Transverse colon (tissue), 4 donors: Measurements from ENCODE around the gene MRPL54. TPM values are rescaled to one million over a fixed set of nuclear protein-coding genes. Genes with fewer than 3 reads are reported as not detected.

Experiments
- DNase-seq: peaks from one replicate; pipeline ENCODE4 v3.0.0-alpha.2; 2019
- H3K27ac ChIP-seq, 4 donors: fragments of 200-600 bp; sonication (generic); 2 replicates each; pipeline ENCODE4 v1.5.1; 2016 to 2018; ENCODE audit warnings: inconsistent platforms in 4 of 4
- H3K27me3 ChIP-seq: fragments of 200-600 bp; sonication (generic); 2 replicates; pipeline ENCODE4 v1.5.1; 2017; ENCODE audit warnings: inconsistent platforms
- H3K36me3 ChIP-seq, 4 donors: fragments of 200-600 bp; sonication (generic); 2 replicates each; pipeline ENCODE4 v1.5.1; 2017 to 2019; ENCODE audit warnings: inconsistent platforms in 4 of 4
- H3K4me1 ChIP-seq, 4 donors: fragments of 200-600 bp; sonication (generic); 2 replicates each; pipeline ENCODE4 v1.5.1; 2017 to 2020; ENCODE audit warnings: inconsistent platforms in 4 of 4
- H3K4me3 ChIP-seq, 4 donors: fragments of 200-600 bp; sonication (generic); 1 replicate in 1 of 4; 2 replicates in 3 of 4; pipeline versions ENCODE4 v1.5.1 to v1.6.1; 2017 to 2019; ENCODE audit warnings: inconsistent platforms in 4 of 4
- H3K9me3 ChIP-seq, 2 donors: fragments of 200-600 bp; sonication (generic); 2 replicates each; pipeline ENCODE4 v1.5.1; 2017 to 2019; ENCODE audit warnings: inconsistent platforms in 2 of 2
- EP300 ChIP-seq: sonication (generic); formaldehyde crosslinking; IDR thresholded peaks from one replicate; pipeline ENCODE4 v1.6.1; 2017; ENCODE audit warnings: antibody characterized with exemption, low read depth
- POLR2A ChIP-seq: fragments of 450-650 bp; IDR thresholded peaks from one replicate; pipeline ENCODE4 v1.6.1; 2016; ENCODE audit warnings: antibody characterized with exemption, mild to moderate bottlenecking, moderate library complexity
- POLR2AphosphoS5 ChIP-seq, 3 donors: sonication (generic); formaldehyde crosslinking; IDR thresholded peaks; one replicate each; pipeline ENCODE4 v1.6.1; 2016; ENCODE audit warnings: antibody characterized with exemption in 3 of 3
- WGBS, 2 donors: methylation state at CpG; one replicate each; pipeline ENCODE4 v1.1.5; 2018; ENCODE audit warnings: low coverage in 1 of 2; 5-methylcytosine and 5-hydroxymethylcytosine counted together
- in situ Hi-C, 4 donors: fragments of 200-750 bp; cut with MboI; loops; one replicate each; pipeline versions ENCODE4 v1.15.0 to v1.15.1; 2017; ENCODE audit warnings: low sequenced_read_pairs in 3 of 4, low pct_ligation_motif_present in 1 of 4, low pct_unique_long_range_greater_than_20kb in 1 of 4
- intact Hi-C: fragments of 100-400 bp; cut with DNase I; formaldehyde crosslinking; loops from one replicate; pipeline ENCODE4 v1.15.1; 2023; ENCODE audit warnings: low total_unique reads
- total RNA-seq, 4 donors: library from RNA; depleted of rRNA; stranded (reverse); fragments of >200 nt; gene quantifications; one replicate each; pipeline ENCODE4 v1.1.0, GENCODE V29; 2016
- TF ChIP-seq, protein P1 (sequence below), 5 experiments: fragments of 200-600 bp in 3 of 5; fragments of 450-650 bp in 2 of 5; sonication (generic) in 3 of 5; IDR thresholded peaks; 1 replicate in 2 of 5; 2 replicates in 3 of 5; pipeline ENCODE4 v1.5.1; 2016 to 2017; ENCODE audit warnings: antibody characterized with exemption in 5 of 5, inconsistent platforms in 3 of 5, mild to moderate bottlenecking in 2 of 5, moderate library complexity in 1 of 5

MRPL54 gene
- total RNA-seq, 4 donors from 2014 or later = 38.0 to 72.2 (median 52.1) TPM

DNA sequence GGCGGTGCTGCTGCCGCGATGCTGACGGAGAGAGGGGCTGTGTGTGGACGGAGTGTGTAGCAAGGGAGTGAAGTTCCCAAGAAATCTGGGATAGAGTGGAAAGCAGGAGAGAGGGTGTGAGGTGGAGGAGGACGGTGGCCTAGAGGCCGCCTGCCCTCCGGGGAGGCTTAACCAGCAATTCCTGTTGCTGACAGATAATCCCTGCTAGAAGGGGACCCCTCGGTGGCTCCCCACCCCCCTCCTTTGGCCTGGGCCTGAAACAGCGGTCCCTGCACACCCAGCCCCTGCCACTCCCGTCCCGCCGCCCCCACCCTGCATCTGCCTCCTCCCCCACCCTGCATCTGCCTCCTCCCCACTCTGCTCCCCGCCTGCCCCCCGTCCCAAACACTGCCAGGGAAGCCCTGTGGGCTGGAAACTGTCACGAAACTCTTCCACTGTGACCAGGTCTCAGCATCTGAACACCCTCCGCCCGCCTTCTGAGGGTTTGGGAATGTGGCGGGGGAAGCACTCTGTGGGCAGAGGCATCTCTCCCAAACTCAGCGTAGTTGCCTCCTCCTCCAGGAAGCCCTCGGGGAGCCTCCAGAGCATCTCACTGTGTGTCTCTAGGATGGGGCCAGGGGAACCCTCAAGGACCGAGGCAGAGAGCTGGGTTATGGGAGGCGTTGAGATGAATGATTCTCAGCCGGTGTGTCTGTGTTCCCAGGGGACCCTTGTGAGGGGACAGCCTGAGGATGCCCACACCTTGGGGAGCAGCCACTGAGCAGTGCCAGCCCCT lies 40.8 kb downstream of the MRPL54 start:
- H3K27me3 ChIP-seq = peaks cover 44% of the 10 kb centered on the region
- in situ Hi-C loops = no loop called here
- intact Hi-C loops = no loop called here
- no peak for DNase-seq
- TF ChIP-seq EP300 (no peak), POLR2A (no peak), POLR2AphosphoS5 (IDR thresholded peaks at IDR 0.05) (no peak)
- TF ChIP-seq, protein P1, sequence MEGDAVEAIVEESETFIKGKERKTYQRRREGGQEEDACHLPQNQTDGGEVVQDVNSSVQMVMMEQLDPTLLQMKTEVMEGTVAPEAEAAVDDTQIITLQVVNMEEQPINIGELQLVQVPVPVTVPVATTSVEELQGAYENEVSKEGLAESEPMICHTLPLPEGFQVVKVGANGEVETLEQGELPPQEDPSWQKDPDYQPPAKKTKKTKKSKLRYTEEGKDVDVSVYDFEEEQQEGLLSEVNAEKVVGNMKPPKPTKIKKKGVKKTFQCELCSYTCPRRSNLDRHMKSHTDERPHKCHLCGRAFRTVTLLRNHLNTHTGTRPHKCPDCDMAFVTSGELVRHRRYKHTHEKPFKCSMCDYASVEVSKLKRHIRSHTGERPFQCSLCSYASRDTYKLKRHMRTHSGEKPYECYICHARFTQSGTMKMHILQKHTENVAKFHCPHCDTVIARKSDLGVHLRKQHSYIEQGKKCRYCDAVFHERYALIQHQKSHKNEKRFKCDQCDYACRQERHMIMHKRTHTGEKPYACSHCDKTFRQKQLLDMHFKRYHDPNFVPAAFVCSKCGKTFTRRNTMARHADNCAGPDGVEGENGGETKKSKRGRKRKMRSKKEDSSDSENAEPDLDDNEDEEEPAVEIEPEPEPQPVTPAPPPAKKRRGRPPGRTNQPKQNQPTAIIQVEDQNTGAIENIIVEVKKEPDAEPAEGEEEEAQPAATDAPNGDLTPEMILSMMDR (IDR thresholded peaks at IDR 0.05) = no peak
- no peaks in the 10 kb centered on the region for H3K36me3 ChIP-seq
- 80 to 92% methylated on average over 5 to 22 of the region's 24 CpGs for WGBS, 2 donors
- H3K4me1 ChIP-seq = peaks cover 5 to 12% (median 8%) of the 10 kb centered on the region in 4 donors
- no peaks in the 10 kb centered on the region for H3K9me3 ChIP-seq
- H3K27ac ChIP-seq = no peak overlapping the region
- H3K4me3 ChIP-seq = no peak overlapping the region

DNA sequence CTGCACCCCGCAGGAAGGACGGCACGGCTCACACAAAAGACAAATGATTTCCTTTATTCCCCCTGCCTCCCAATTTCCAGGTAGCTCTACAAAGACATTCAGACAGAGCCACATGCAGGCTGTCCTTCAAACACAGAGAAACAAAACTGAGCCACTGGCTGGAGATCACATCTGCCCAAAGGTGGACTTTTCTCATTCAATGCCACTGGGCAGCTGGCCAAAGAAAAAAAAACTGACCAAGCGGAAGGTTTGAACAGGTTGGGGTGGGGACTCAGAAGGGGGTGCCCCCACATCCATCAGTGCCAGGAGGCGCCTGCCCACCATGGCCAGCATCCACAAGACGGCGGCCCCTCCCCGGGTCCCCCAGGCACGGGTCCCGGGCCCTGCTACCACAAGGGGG lies 41.5 kb downstream of the MRPL54 start:
- in situ Hi-C loops (no loop called here), intact Hi-C loops (no loop called here)
- Histone ChIP-seq H3K4me1 (peaks cover 5 to 12% (median 8%) of the 10 kb centered on the region in 4 donors), H3K36me3 (no peaks in the 10 kb centered on the region), H3K9me3 (no peaks in the 10 kb centered on the region), H3K27ac (no peak overlapping the region), H3K27me3 (peaks cover 37% of the 10 kb centered on the region), H3K4me3 (no peak overlapping the region)
- WGBS, 2 donors = 78% methylated on average over 10 of the region's 10 CpGs; no CpG with 5 or more reads in 1 of the 2 donors
- DNase-seq = no peak
- TF ChIP-seq POLR2AphosphoS5 (IDR thresholded peaks at IDR 0.05) = no peak
- TF ChIP-seq, protein P1 (IDR thresholded peaks at IDR 0.05) = no peak
- TF ChIP-seq POLR2A = no peak
- TF ChIP-seq EP300 = no peak

DNA sequence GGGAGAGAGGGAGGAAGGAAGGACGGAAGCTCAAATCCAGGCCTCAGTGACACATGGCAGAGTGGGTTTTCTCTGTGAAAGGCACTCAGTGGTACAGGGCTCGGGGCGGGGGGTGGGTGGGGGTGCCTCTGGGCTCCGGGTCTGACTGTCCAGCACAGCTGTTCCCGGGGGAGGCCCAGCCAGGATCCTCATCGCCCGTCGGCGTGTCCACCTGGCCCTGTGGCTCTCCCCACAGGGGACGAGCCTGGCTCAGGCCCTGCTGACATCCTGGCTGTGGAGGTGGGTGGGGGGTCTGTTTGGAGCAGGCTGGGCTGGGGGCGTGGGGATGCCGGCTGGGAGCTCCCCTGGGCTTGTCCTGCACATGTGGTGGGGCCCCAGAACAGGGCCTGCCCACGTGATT lies 41.9 kb downstream of the MRPL54 start:
- DNase-seq = no peak
- TF ChIP-seq EP300 (no peak), POLR2A (no peak), POLR2AphosphoS5 (IDR thresholded peaks at IDR 0.05) (no peak)
- TF ChIP-seq, protein P1 (IDR thresholded peaks at IDR 0.05) = no peak
- Histone ChIP-seq H3K9me3 (no peaks in the 10 kb centered on the region), H3K4me3 (no peak overlapping the region), H3K4me1 (peaks cover 5 to 12% (median 8%) of the 10 kb centered on the region in 4 donors), H3K36me3 (no peaks in the 10 kb centered on the region), H3K27me3 (peaks cover 32% of the 10 kb centered on the region), H3K27ac (no peak overlapping the region)
- WGBS, 2 donors = 62% methylated on average over 3 of the region's 13 CpGs; no CpG with 5 or more reads in 1 of the 2 donors
- in situ Hi-C loops (no loop called here), intact Hi-C loops (no loop called here)

DNA sequence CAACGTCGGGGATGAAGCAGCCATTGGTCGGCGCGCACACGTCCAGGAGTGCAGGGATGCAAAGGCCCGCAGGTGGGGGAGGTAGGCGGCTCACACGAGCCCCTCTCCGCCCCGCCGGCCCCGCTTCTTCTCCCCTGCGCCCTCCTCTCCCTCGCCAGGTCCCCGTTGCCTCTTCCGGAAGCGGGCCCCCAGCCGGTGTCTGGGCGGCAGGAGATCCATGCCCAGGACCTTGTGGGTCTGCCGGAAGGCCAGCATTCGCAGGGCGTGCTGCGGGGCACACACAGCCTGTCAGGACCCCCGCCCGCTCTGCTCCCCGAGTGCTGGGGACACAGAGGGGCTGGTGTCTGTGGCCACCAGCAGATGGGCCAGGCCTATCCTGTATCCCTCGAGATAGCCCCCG lies 43.4 kb downstream of the MRPL54 start:
- H3K27ac ChIP-seq = no peak overlapping the region
- intact Hi-C loops (no loop called here), in situ Hi-C loops (no loop called here)
- TF ChIP-seq, protein P1 (IDR thresholded peaks at IDR 0.05) = no peak
- TF ChIP-seq EP300 (no peak), POLR2AphosphoS5 (IDR thresholded peaks at IDR 0.05) (no peak), POLR2A (no peak)
- no peak overlapping the region for H3K4me3 ChIP-seq
- H3K4me1 ChIP-seq = peaks cover 5 to 10% (median 8%) of the 10 kb centered on the region in 4 donors
- no peaks in the 10 kb centered on the region for H3K36me3 ChIP-seq
- peaks cover 18% of the 10 kb centered on the region for H3K27me3 ChIP-seq
- H3K9me3 ChIP-seq = no peaks in the 10 kb centered on the region
- DNase-seq = no peak
- 87 to 93% methylated on average over 6 to 29 of the region's 29 CpGs for WGBS, 2 donors
